PC-3 (cell line): ENCODE data around the gene RLN2. TPM values are rescaled to one million over a fixed set of nuclear protein-coding genes. Genes with fewer than 3 reads are reported as not detected.

Experiments
- ATAC-seq: fragments of 200-7000 bp; cut with Tn5 transposase; 2 replicates; pipeline ENCODE4 v1.9.1; 2020; ENCODE audit warnings: mild to moderate bottlenecking, moderate library complexity
- BruUV-seq: library from RNA; stranded (reverse); fragments of 400-500 nt; replicated peaks from 2 replicates; lab custom pipeline; 2021; lab: Mats Ljungman, UMichigan
- CTCF ChIA-PET: fragments of 300-600 bp; sonication (Branson Sonifier 250); formaldehyde crosslinking; loops from one replicate; lab custom pipeline; 2022; ENCODE audit warnings: antibody characterized with exemption; lab: Charles Lee
- POLR2A ChIA-PET: fragments of 300-600 bp; sonication (Branson Sonifier 250); formaldehyde crosslinking; loops from one replicate; lab custom pipeline; 2022; ENCODE audit warnings: antibody characterized with exemption; ENCODE audit not compliant: unreplicated experiment; lab: Charles Lee
- DNase-seq: peaks from one replicate; pipeline ENCODE4 v3.0.0-alpha.2; 2015
- H2AFZ ChIP-seq: fragments of 300-600 bp; sonication (generic); 2 replicates; pipeline ENCODE4 v1.6.0; 2016; ENCODE audit warnings: antibody characterized with exemption, low read length
- H3F3A ChIP-seq: fragments of 300-600 bp; sonication (generic); one replicate; pipeline ENCODE4 v1.6.0; 2017; ENCODE audit warnings: antibody characterized with exemption, low read length, control low read depth, mild to moderate bottlenecking; ENCODE audit not compliant: unreplicated experiment
- H3K27ac ChIP-seq: fragments of 300-600 bp; sonication (generic); 2 replicates; pipeline ENCODE4 v1.5.1; 2016; ENCODE audit warnings: mild to moderate bottlenecking, low read length
- H3K27me3 ChIP-seq: fragments of 300-600 bp; sonication (generic); 2 replicates; pipeline ENCODE4 v1.6.1; 2016; ENCODE audit warnings: low read length, mixed read lengths
- H3K36me3 ChIP-seq: fragments of 300-600 bp; sonication (generic); 2 replicates; pipeline ENCODE4 v1.6.1; 2016; ENCODE audit warnings: low read depth, mixed run types, low read length, mixed read lengths
- H3K4me1 ChIP-seq: fragments of 300-600 bp; sonication (generic); 2 replicates; pipeline ENCODE4 v1.5.1; 2016; ENCODE audit warnings: low read length; ENCODE audit not compliant: insufficient read depth
- H3K4me2 ChIP-seq: fragments of 300-600 bp; sonication (generic); 2 replicates; pipeline ENCODE4 v1.6.0; 2016; ENCODE audit warnings: low read length
- H3K4me3 ChIP-seq: fragments of 300-600 bp; sonication (generic); 2 replicates; pipeline ENCODE4 v1.5.1; 2016; ENCODE audit warnings: mild to moderate bottlenecking, low read length, mixed read lengths
- H3K79me2 ChIP-seq: fragments of 300-600 bp; sonication (generic); 2 replicates; pipeline ENCODE4 v1.6.1; 2017; ENCODE audit warnings: low read length, mixed read lengths
- H3K9ac ChIP-seq: fragments of 300-600 bp; sonication (generic); 2 replicates; pipeline ENCODE4 v1.6.0; 2016; ENCODE audit warnings: mild to moderate bottlenecking, low read length
- H3K9me2 ChIP-seq: fragments of 300-600 bp; sonication (generic); replicated peaks from 2 replicates; pipeline ENCODE4 v1.6.1; 2016; ENCODE audit warnings: mixed run types, low read length, mixed read lengths
- H3K9me3 ChIP-seq: fragments of 300-600 bp; sonication (generic); 2 replicates; pipeline ENCODE4 v1.6.1; 2016; ENCODE audit warnings: low read length, mixed read lengths
- H4K20me1 ChIP-seq: fragments of 300-600 bp; sonication (generic); 2 replicates; pipeline ENCODE4 v1.6.1; 2016; ENCODE audit warnings: low read length, mixed read lengths
- CTCF ChIP-seq: fragments of 300-600 bp; sonication (generic); conservative IDR thresholded peaks from 2 replicates; pipeline ENCODE4 v1.5.1; 2017; ENCODE audit warnings: antibody characterized with exemption, low read depth, mild to moderate bottlenecking, low read length
- EZH2 ChIP-seq: fragments of 300-600 bp; sonication (generic); IDR thresholded peaks from one replicate; pipeline ENCODE4 v1.6.1; 2017; ENCODE audit warnings: antibody characterized with exemption, mild to moderate bottlenecking, low read length; ENCODE audit not compliant: unreplicated experiment
- EZH2phosphoT487 ChIP-seq: fragments of 300-600 bp; sonication (generic); IDR thresholded peaks from 2 replicates; pipeline ENCODE4 v1.6.1; 2018; ENCODE audit warnings: mild to moderate bottlenecking, antibody characterized with exemption, low read length, borderline replicate concordance
- intact Hi-C: fragments of 100-400 bp; cut with micrococcal nuclease; formaldehyde crosslinking; loops from 2 replicates; pipeline ENCODE4 v1.9.0; 2023
- total RNA-seq: library from RNA; depleted of rRNA; stranded (reverse); fragments of >200 nt; gene quantifications from 2 replicates; pipeline ENCODE4 v1.2.3, GENCODE V29; 2014

Gene RLN2
- total RNA-seq, 1 experiment from 2014 or later: not detected

GRCh38 chr9:5301544-5301943 lies 3.0 kb downstream of the RLN2 start:
- DNase-seq (no peak), ATAC-seq (no peak)
- Histone ChIP-seq H3K9me2 (no peaks in the 10 kb centered on the region), H2AFZ (no peak overlapping the region), H3K36me3 (no peaks in the 10 kb centered on the region), H3K4me3 (no peak overlapping the region), H3K4me1 (no peaks in the 10 kb centered on the region), H3K27me3 (no peaks in the 10 kb centered on the region), H3K27ac (no peak overlapping the region), H3K79me2 (no peaks in the 10 kb centered on the region), H3K9me3 (no peaks in the 10 kb centered on the region), H3K4me2 (no peak overlapping the region), H3F3A (no peaks in the 10 kb centered on the region), H3K9ac (no peak overlapping the region), H4K20me1 (no peaks in the 10 kb centered on the region)
- POLR2A ChIA-PET: no interaction called here
- CTCF ChIA-PET: no interaction called here
- TF ChIP-seq EZH2 (no peak), CTCF (no peak), EZH2phosphoT487 (no peak)
- BruUV-seq: no TSS peak
- intact Hi-C loops: no loop called here

GRCh38 chr9:5292141-5292540 lies 12.4 kb downstream of the RLN2 start:
- Histone ChIP-seq H3K79me2 (no peaks in the 10 kb centered on the region), H3K9me3 (no peaks in the 10 kb centered on the region), H3K27me3 (no peaks in the 10 kb centered on the region), H3K4me1 (no peaks in the 10 kb centered on the region), H4K20me1 (no peaks in the 10 kb centered on the region), H3K4me3 (no peak overlapping the region), H3K9ac (no peak overlapping the region), H2AFZ (no peak overlapping the region), H3K4me2 (no peak overlapping the region), H3K27ac (no peak overlapping the region), H3K9me2 (no peaks in the 10 kb centered on the region), H3K36me3 (no peaks in the 10 kb centered on the region), H3F3A (no peaks in the 10 kb centered on the region)
- intact Hi-C loops: no loop called here
- no TSS peak for BruUV-seq
- ChIA-PET CTCF (no interaction called here), POLR2A (no interaction called here)
- no peak for TF ChIP-seq CTCF
- no peak for TF ChIP-seq EZH2phosphoT487
- TF ChIP-seq EZH2: no peak
- DNase-seq: no peak
- no peak for ATAC-seq

- POLR2A ChIA-PET: no interaction called here
- no peak overlapping the region for H2AFZ ChIP-seq
- no peak for ATAC-seq
Measured at GRCh38 chr9:5288591-5288990, 15.9 kb downstream of the RLN2 start.

More at GRCh38 chr9:5288591-5288990, 15.9 kb downstream of the RLN2 start:
- no peaks in the 10 kb centered on the region for H3K79me2 ChIP-seq
- TF ChIP-seq EZH2 (no peak), EZH2phosphoT487 (no peak)
- no peak overlapping the region for H3K4me3 ChIP-seq
- H3K9ac ChIP-seq: no peak overlapping the region
- H3K27me3 ChIP-seq: no peaks in the 10 kb centered on the region
- no peaks in the 10 kb centered on the region for H3F3A ChIP-seq
- H3K4me1 ChIP-seq: no peaks in the 10 kb centered on the region
- DNase-seq: peak; percentile 16
- CTCF ChIA-PET: no interaction called here
- H3K9me2 ChIP-seq: no peaks in the 10 kb centered on the region
- no TSS peak for BruUV-seq
- H3K9me3 ChIP-seq: no peaks in the 10 kb centered on the region
- no peak overlapping the region for H3K4me2 ChIP-seq
- H3K27ac ChIP-seq: no peak overlapping the region
- intact Hi-C loops: no loop called here
- no peaks in the 10 kb centered on the region for H3K36me3 ChIP-seq
- H4K20me1 ChIP-seq: no peaks in the 10 kb centered on the region
